Activated gamma-delta T cell treated with anti-CD3 and anti-CD28 coated beads, Interleukin-2, amount 50 U/mL, for 16 hours (primary cell): ENCODE results near the gene SHMT2.

Experiments
- DNase-seq: peaks from one replicate; pipeline ENCODE4 v3.0.0-alpha.2; 2020; ENCODE audit warnings: low read depth

Gene SHMT2

GRCh38 chr12:57198329-57198728 lies 31.2 kb upstream of the SHMT2 start:
- no peak for DNase-seq

GRCh38 chr12:57199191-57199590 lies 30.3 kb upstream of the SHMT2 start:
- DNase-seq: no peak

- DNase-seq: no peak
Observed at GRCh38 chr12:57200497-57200896, 29.0 kb upstream of the SHMT2 start.

- DNase-seq: no peak
Observed at GRCh38 chr12:57201219-57201618, 28.3 kb upstream of the SHMT2 start.

GRCh38 chr12:57201631-57202030 lies 27.9 kb upstream of the SHMT2 start:
- no peak for DNase-seq

- DNase-seq: no peak
Observed at GRCh38 chr12:57202321-57202720, 27.2 kb upstream of the SHMT2 start.

GRCh38 chr12:57203201-57203600 lies 26.3 kb upstream of the SHMT2 start:
- DNase-seq: no peak

GRCh38 chr12:57203791-57204190 lies 25.7 kb upstream of the SHMT2 start:
- no peak for DNase-seq

GRCh38 chr12:57204454-57204853 lies 25.1 kb upstream of the SHMT2 start:
- DNase-seq: no peak

GRCh38 chr12:57205186-57205585 lies 24.3 kb upstream of the SHMT2 start:
- no peak for DNase-seq

- no peak for DNase-seq
Observed at GRCh38 chr12:57205931-57206330, 23.6 kb upstream of the SHMT2 start.

GRCh38 chr12:57207731-57208630 lies 21.5 kb upstream of the SHMT2 start:
- DNase-seq: no peak

GRCh38 chr12:57208631-57209282 lies 20.8 kb upstream of the SHMT2 start:
- no peak for DNase-seq

- no peak for DNase-seq
Observed at GRCh38 chr12:57209916-57210315, 19.6 kb upstream of the SHMT2 start.

- DNase-seq: no peak
Observed at GRCh38 chr12:57210461-57210860, 19.1 kb upstream of the SHMT2 start.

GRCh38 chr12:57210926-57211692 lies 18.4 kb upstream of the SHMT2 start:
- no peak for DNase-seq

- DNase-seq: no peak
Observed at GRCh38 chr12:57211791-57212700, 17.5 kb upstream of the SHMT2 start.

- DNase-seq: no peak
Observed at GRCh38 chr12:57212701-57213057, 16.8 kb upstream of the SHMT2 start.

- DNase-seq: peak; percentile 75
Observed at GRCh38 chr12:57213058-57213715, 16.3 kb upstream of the SHMT2 start.

- no peak for DNase-seq
Observed at GRCh38 chr12:57213763-57214397, 15.6 kb upstream of the SHMT2 start.

GRCh38 chr12:57214398-57214781 lies 15.1 kb upstream of the SHMT2 start:
- DNase-seq: peak; percentile 55
